SK-N-SH (cell line): ENCODE results near the gene TNFRSF1A. TPM values are rescaled to one million over a fixed set of nuclear protein-coding genes. Genes with fewer than 3 reads are reported as not detected.

ENCODE experiments used
- CTCF ChIA-PET: fragments of 300-600, 350-600 bp; formaldehyde crosslinking; extraction: SDS; loops from one replicate; lab custom pipeline; 2021; lab: Yijun Ruan, JAX
- POLR2A ChIA-PET: fragments of 350-600 bp; sonication (Branson Sonifier 250); formaldehyde crosslinking; extraction: SDS; loops from one replicate; lab custom pipeline; 2020; ENCODE audit warnings: antibody characterized with exemption, inconsistent platforms; lab: Yijun Ruan, JAX
- DNase-seq: peaks from one replicate; pipeline ENCODE4 v3.0.0; 2012
- H2AFZ ChIP-seq: fragments of 200-600 bp; sonication (generic); 2 replicates; pipeline ENCODE4 v1.8.1; 2016; ENCODE audit warnings: antibody characterized with exemption, mild to moderate bottlenecking, low read depth
- H3F3A ChIP-seq: fragments of 200-600 bp; sonication (generic); replicated peaks from 2 replicates; pipeline ENCODE3; 2016; ENCODE audit warnings: antibody characterized with exemption, mild to moderate bottlenecking; ENCODE audit not compliant: insufficient read depth
- H3K27ac ChIP-seq, 2 experiments: fragments of 200-500 bp in 1 of 2; fragments of 200-600 bp in 1 of 2; sonication (Bioruptor generic) in 1 of 2; sonication (generic), shearing (Covaris generic) in 1 of 2; 2 replicates each; pipeline versions ENCODE4 v1.5.1 to v1.6.1; 2014 to 2016; ENCODE audit warnings: low read depth in 2 of 2, inconsistent platforms in 1 of 2, low read length in 1 of 2, mild to moderate bottlenecking in 1 of 2, mixed read lengths in 1 of 2
- H3K27me3 ChIP-seq: fragments of 200-600 bp; sonication (generic), shearing (Covaris generic); 2 replicates; pipeline ENCODE4 v1.6.1; 2016; ENCODE audit warnings: mixed run types; ENCODE audit not compliant: insufficient read depth
- H3K36me3 ChIP-seq, 2 experiments: fragments of 200-500 bp in 1 of 2; fragments of 200-600 bp in 1 of 2; sonication (Bioruptor generic) in 1 of 2; sonication (generic) in 1 of 2; replicated peaks in 1 of 2; 2 replicates each; pipeline versions ENCODE3 to v1.5.1; 2014 to 2016; ENCODE audit warnings: low read length in 1 of 2, mild to moderate bottlenecking in 1 of 2; ENCODE audit not compliant: insufficient read depth in 2 of 2, control insufficient read depth in 1 of 2
- H3K4me1 ChIP-seq, 2 experiments: fragments of 200-500 bp in 1 of 2; fragments of 200-600 bp in 1 of 2; sonication (Bioruptor generic) in 1 of 2; sonication (generic), shearing (Covaris generic) in 1 of 2; 2 replicates each; pipeline versions ENCODE4 v1.5.1 to v1.6.1; 2014 to 2016; ENCODE audit warnings: low read depth in 1 of 2, low read length in 1 of 2, mixed run types in 1 of 2; ENCODE audit not compliant: insufficient read depth in 2 of 2, control insufficient read depth in 1 of 2
- H3K4me2 ChIP-seq: fragments of 200-600 bp; sonication (generic), shearing (Covaris generic); 2 replicates; pipeline ENCODE4 v1.6.1; 2017; ENCODE audit warnings: mixed run types
- H3K4me3 ChIP-seq, 2 experiments: fragments of 200-500 bp in 1 of 2; fragments of 200-600 bp in 1 of 2; sonication (Bioruptor generic) in 1 of 2; sonication (generic), shearing (Covaris generic) in 1 of 2; 2 replicates each; pipeline versions ENCODE4 v1.5.1 to v1.8.1; 2014 to 2016; ENCODE audit warnings: low read depth in 2 of 2, inconsistent platforms in 1 of 2, low read length in 1 of 2, mild to moderate bottlenecking in 1 of 2, mixed read lengths in 1 of 2, moderate library complexity in 1 of 2
- H3K79me2 ChIP-seq: fragments of 200-600 bp; sonication (generic); 2 replicates; pipeline ENCODE4 v1.8.1; 2017; ENCODE audit warnings: mild to moderate bottlenecking; ENCODE audit not compliant: insufficient read depth
- H3K9ac ChIP-seq: fragments of 200-600 bp; sonication (generic); 2 replicates; pipeline ENCODE4 v1.6.1; 2017; ENCODE audit warnings: mixed run types
- H3K9me2 ChIP-seq: fragments of 200-600 bp; sonication (generic); 2 replicates; pipeline ENCODE4 v1.6.1; 2017; ENCODE audit warnings: mixed run types
- H3K9me3 ChIP-seq: fragments of 200-600 bp; sonication (generic); 2 replicates; pipeline ENCODE4 v1.6.1; 2017; ENCODE audit warnings: mixed run types, mild to moderate bottlenecking, moderate library complexity
- H4K20me1 ChIP-seq: fragments of 200-600 bp; sonication (generic); 2 replicates; pipeline ENCODE4 v1.6.1; 2017; ENCODE audit warnings: mild to moderate bottlenecking, mixed run types; ENCODE audit not compliant: insufficient read depth
- ELF1 ChIP-seq: IDR thresholded peaks from 2 replicates; pipeline ENCODE4 v1.4.0; 2012
- EP300 ChIP-seq, 2 experiments: IDR thresholded peaks; 2 replicates each; pipeline versions ENCODE4 v1.4.0 to v1.6.1; 2012; ENCODE audit warnings: borderline replicate concordance in 1 of 2, low read depth in 1 of 2, low read length in 1 of 2
- EZH2phosphoT487 ChIP-seq: fragments of 200-600 bp; sonication (generic); IDR thresholded peaks from 2 replicates; pipeline ENCODE4 v1.6.1; 2017; ENCODE audit warnings: low read depth, mixed run types, mild to moderate bottlenecking, antibody characterized with exemption, moderate library complexity, borderline replicate concordance
- FOSL2 ChIP-seq: IDR thresholded peaks from 2 replicates; pipeline ENCODE4 v1.4.0; 2012; ENCODE audit warnings: low read depth, mild to moderate bottlenecking, moderate library complexity, borderline replicate concordance
- GABPA ChIP-seq: IDR thresholded peaks from 2 replicates; pipeline ENCODE4 v1.4.0; 2012; ENCODE audit warnings: low read depth, mild to moderate bottlenecking
- MAX ChIP-seq: IDR thresholded peaks from 2 replicates; pipeline ENCODE4 v1.4.0; 2012; ENCODE audit warnings: low read depth
- NRF1 ChIP-seq: IDR thresholded peaks from 2 replicates; pipeline ENCODE4 v1.6.1; 2012; ENCODE audit warnings: low read depth, mild to moderate bottlenecking, low read length
- POLR2AphosphoS5 ChIP-seq: IDR thresholded peaks from 2 replicates; pipeline ENCODE4 v1.6.1; 2012; ENCODE audit warnings: low read depth, low read length
- RFX5 ChIP-seq: IDR thresholded peaks from 2 replicates; pipeline ENCODE4 v1.6.1; 2012; ENCODE audit warnings: mild to moderate bottlenecking, improper control_type of control experiment, low read length
- RXRA ChIP-seq: IDR thresholded peaks from 2 replicates; pipeline ENCODE4 v1.4.0; 2012; ENCODE audit warnings: low read depth, mild to moderate bottlenecking, borderline replicate concordance
- SMC3 ChIP-seq: IDR thresholded peaks from 2 replicates; pipeline ENCODE4 v1.6.1; 2012; ENCODE audit warnings: low read depth, low read length, improper control_type of control experiment
- TAF1 ChIP-seq: IDR thresholded peaks from 2 replicates; pipeline ENCODE4 v1.6.1; 2012; ENCODE audit warnings: low read depth, mild to moderate bottlenecking, low read length, moderate library complexity, borderline replicate concordance
- TEAD4 ChIP-seq: IDR thresholded peaks from 2 replicates; pipeline ENCODE4 v1.4.0; 2012; ENCODE audit warnings: mild to moderate bottlenecking, borderline replicate concordance; ENCODE audit not compliant: insufficient read depth
- USF1 ChIP-seq: IDR thresholded peaks from 2 replicates; pipeline ENCODE4 v1.4.0; 2012; ENCODE audit warnings: low read depth, borderline replicate concordance
- YY1 ChIP-seq: IDR thresholded peaks from 2 replicates; pipeline ENCODE4 v1.4.0; 2012; ENCODE audit warnings: low read depth, mild to moderate bottlenecking
- ZBTB33 ChIP-seq: IDR thresholded peaks from 2 replicates; pipeline ENCODE4 v1.4.0; 2012; ENCODE audit warnings: low read depth, borderline replicate concordance
- WGBS: methylation state at CpG from one replicate; pipeline ENCODE4 v1.1.6; 2017; ENCODE audit warnings: low lambda C conversion rate; 5-methylcytosine and 5-hydroxymethylcytosine counted together
- polyA plus RNA-seq, 3 experiments: library from polyadenylated mRNA; depleted of rRNA; stranded (reverse); fragments of >200 nt; gene quantifications; 2 replicates each; pipeline ENCODE4 v1.2.3, GENCODE V29; 2012

TNFRSF1A gene
- polyA plus RNA-seq, 1 of the 3 experiments (the other 2 are of a cell fraction), result 92.9 TPM

GRCh38 chr12:6380141-6381121, 38.6 kb upstream of the TNFRSF1A start:
- H3K27me3 ChIP-seq, result no peaks in the 10 kb centered on the region
- no peaks in the 10 kb centered on the region for H3K79me2 ChIP-seq
- H3K4me2 ChIP-seq, result no peak overlapping the region
- H4K20me1 ChIP-seq, result no peaks in the 10 kb centered on the region
- H3F3A ChIP-seq, result no peaks in the 10 kb centered on the region
- H3K4me3 ChIP-seq, result no peak overlapping the region
- H3K9ac ChIP-seq, result no peak overlapping the region
- no peaks in the 10 kb centered on the region for H3K9me3 ChIP-seq
- WGBS, result 86% methylated on average over 14 of the region's 14 CpGs
- no peaks in the 10 kb centered on the region for H3K9me2 ChIP-seq
- ChIA-PET CTCF (interaction anchor here (0.6 kb wide), 1 partner anchor 70 kb away, joined by 5 read pairs; no protein-coding TSS in a partner anchor), POLR2A (no interaction called here)
- H3K27ac ChIP-seq, result no peak overlapping the region
- no peak overlapping the region for H2AFZ ChIP-seq
- H3K36me3 ChIP-seq, result no peaks in the 10 kb centered on the region
- DNase-seq, result no peak
- TF ChIP-seq NRF1, result no peak
- TF ChIP-seq, all 33 proteins: peak for 0
- peaks cover 7 to 12% of the 10 kb centered on the region in 2 experiments; a peak in 3 of 4 replicates for H3K4me1 ChIP-seq

- DNase-seq, result no peak
- Histone ChIP-seq H3K36me3 (no peaks in the 10 kb centered on the region), H3F3A (no peaks in the 10 kb centered on the region), H3K4me1 (peaks cover 7 to 12% of the 10 kb centered on the region in 2 experiments; a peak in 3 of 4 replicates), H3K9me2 (no peaks in the 10 kb centered on the region), H3K4me3 (no peak overlapping the region), H3K4me2 (no peak overlapping the region)
- CTCF ChIA-PET, result no interaction called here
- TF ChIP-seq EZH2phosphoT487 (no peak), ELF1 (no peak), EP300 (IDR thresholded peaks at IDR 0.05; ENCODE audit: borderline replicate concordance in 1 of 2, low read depth in 1 of 2, low read length in 1 of 2) (no peak), YY1 (no peak), TEAD4 (no peak), MAX (no peak), SMC3 (no peak), RXRA (no peak), USF1 (no peak), RFX5 (no peak), POLR2AphosphoS5 (no peak), TAF1 (no peak), ZBTB33 (no peak), FOSL2 (no peak), GABPA (no peak)
- TF ChIP-seq, all 33 proteins: peak for 0
- Histone ChIP-seq H3K9ac (no peak overlapping the region), H3K27ac (no peak overlapping the region), H4K20me1 (no peaks in the 10 kb centered on the region), H3K27me3 (no peaks in the 10 kb centered on the region), H3K9me3 (no peaks in the 10 kb centered on the region), H3K79me2 (no peaks in the 10 kb centered on the region), H2AFZ (no peak overlapping the region)
- POLR2A ChIA-PET, result no interaction called here
- WGBS, result 94% methylated on average over 13 of the region's 13 CpGs
These were observed 37.0 kb upstream of the TNFRSF1A start for GRCh38 chr12:6378709-6379472.
